ENCODE results near the gene CYP4Z1. TPM values are rescaled to one million over a fixed set of nuclear protein-coding genes. Genes with fewer than 3 reads are reported as not detected.
"Not testable (repeated sequence)": the region's sequence is repeated elsewhere in the genome, so short reads cannot be mapped to it uniquely, and the experiment has no call there.

The CYP4Z1 gene
- total RNA-seq, 2 experiments from 2014 or later, result not detected

GRCh38 chr1:47036764-47037163 lies 30.3 kb upstream of the CYP4Z1 start:
- H3K36me3 ChIP-seq (ENCODE audit: insufficient read depth, low read length), result no peaks in the 10 kb centered on the region
- CTCF ChIA-PET (ENCODE audit: unreplicated experiment), result no interaction called here
- no peaks in the 10 kb centered on the region for H4K20me1 ChIP-seq (ENCODE audit: insufficient read depth, low read length)
- H2AFZ ChIP-seq (ENCODE audit: low read length), result no peak overlapping the region
- H3K4me1 ChIP-seq (ENCODE audit: insufficient read depth, low read length, poor library complexity, severe bottlenecking), result no peaks in the 10 kb centered on the region
- no peaks in the 10 kb centered on the region for H3K9me3 ChIP-seq (ENCODE audit: low read length)
- H3K79me2 ChIP-seq (ENCODE audit: insufficient read depth, low read depth, low read length), result no peaks in the 10 kb centered on the region
- POLR2A ChIA-PET, result interaction anchor here (0.7 to 0.9 kb wide), 2 partner anchors 25 to 1195 kb away, joined by 4 to 6 read pairs; no protein-coding TSS in a partner anchor
- H3K4me3 ChIP-seq (ENCODE audit: low read depth, low read length, poor library complexity, severe bottlenecking), result no peak overlapping the region
- H3K9me2 ChIP-seq (ENCODE audit: insufficient read depth, low read length), result no peaks in the 10 kb centered on the region
- H3K4me2 ChIP-seq (ENCODE audit: low read length), result no peak overlapping the region
- TF ChIP-seq EZH2phosphoT487 (IDR thresholded peaks at IDR 0.05; ENCODE audit: borderline replicate concordance, low read depth, low read length) (no peak), CTCF (conservative IDR thresholded peaks at IDR 0.05; ENCODE audit: low read length) (no peak)
- no peak for DNase-seq (ENCODE audit: low spot score)
- intact Hi-C loops (cut with micrococcal nuclease; ENCODE audit: unreplicated experiment), result no loop called here
- BruUV-seq (replicated peaks), result no TSS peak
- no peak overlapping the region for H3K27ac ChIP-seq (ENCODE audit: low read depth, low read length, poor library complexity, severe bottlenecking)

- no peaks in the 10 kb centered on the region for H3K36me3 ChIP-seq (ENCODE audit: insufficient read depth, low read length)
- no peak overlapping the region for H3K4me3 ChIP-seq (ENCODE audit: low read depth, low read length, poor library complexity, severe bottlenecking)
- H2AFZ ChIP-seq (ENCODE audit: low read length), result no peak overlapping the region
- POLR2A ChIA-PET, result no interaction called here
- H3K79me2 ChIP-seq (ENCODE audit: insufficient read depth, low read depth, low read length), result no peaks in the 10 kb centered on the region
- no peak overlapping the region for H3K4me2 ChIP-seq (ENCODE audit: low read length)
- no TSS peak for BruUV-seq (replicated peaks)
- no peaks in the 10 kb centered on the region for H3K4me1 ChIP-seq (ENCODE audit: insufficient read depth, low read length, poor library complexity, severe bottlenecking)
- H4K20me1 ChIP-seq (ENCODE audit: insufficient read depth, low read length), result no peaks in the 10 kb centered on the region
- TF ChIP-seq CTCF (conservative IDR thresholded peaks at IDR 0.05; ENCODE audit: low read length), result no peak
- no peak for TF ChIP-seq EZH2phosphoT487 (IDR thresholded peaks at IDR 0.05; ENCODE audit: borderline replicate concordance, low read depth, low read length)
- H3K9me3 ChIP-seq (ENCODE audit: low read length), result no peaks in the 10 kb centered on the region
- DNase-seq (ENCODE audit: low spot score), result no peak
- no peak overlapping the region for H3K27ac ChIP-seq (ENCODE audit: low read depth, low read length, poor library complexity, severe bottlenecking)
- CTCF ChIA-PET (ENCODE audit: unreplicated experiment), result no interaction called here
- intact Hi-C loops (cut with micrococcal nuclease; ENCODE audit: unreplicated experiment), result no loop called here
- H3K9me2 ChIP-seq (ENCODE audit: insufficient read depth, low read length), result no peaks in the 10 kb centered on the region
Observed at GRCh38 chr1:47059376-47059775, 7.7 kb upstream of the CYP4Z1 start.

GRCh38 chr1:47069080-47069479 lies 2.0 kb downstream of the CYP4Z1 start:
- H3K4me1 ChIP-seq (ENCODE audit: insufficient read depth, low read length, poor library complexity, severe bottlenecking); H3K27ac ChIP-seq (ENCODE audit: low read depth, low read length, poor library complexity, severe bottlenecking); POLR2A ChIA-PET; H3K36me3 ChIP-seq (ENCODE audit: insufficient read depth, low read length); H3K4me2 ChIP-seq (ENCODE audit: low read length); intact Hi-C loops (cut with micrococcal nuclease; ENCODE audit: unreplicated experiment); H3K9me2 ChIP-seq (ENCODE audit: insufficient read depth, low read length); H3K9me3 ChIP-seq (ENCODE audit: low read length); BruUV-seq (replicated peaks); DNase-seq (ENCODE audit: low spot score); CTCF ChIA-PET (ENCODE audit: unreplicated experiment); H4K20me1 ChIP-seq (ENCODE audit: insufficient read depth, low read length); H3K79me2 ChIP-seq (ENCODE audit: insufficient read depth, low read depth, low read length); H3K4me3 ChIP-seq (ENCODE audit: low read depth, low read length, poor library complexity, severe bottlenecking); H2AFZ ChIP-seq (ENCODE audit: low read length): not testable (repeated sequence)

- DNase-seq (ENCODE audit: low spot score); H3K4me3 ChIP-seq (ENCODE audit: low read depth, low read length, poor library complexity, severe bottlenecking); H3K4me2 ChIP-seq (ENCODE audit: low read length); H3K4me1 ChIP-seq (ENCODE audit: insufficient read depth, low read length, poor library complexity, severe bottlenecking); BruUV-seq (replicated peaks); H3K36me3 ChIP-seq (ENCODE audit: insufficient read depth, low read length); H2AFZ ChIP-seq (ENCODE audit: low read length); CTCF ChIA-PET (ENCODE audit: unreplicated experiment); H3K79me2 ChIP-seq (ENCODE audit: insufficient read depth, low read depth, low read length); H3K27ac ChIP-seq (ENCODE audit: low read depth, low read length, poor library complexity, severe bottlenecking); H3K9me2 ChIP-seq (ENCODE audit: insufficient read depth, low read length); POLR2A ChIA-PET; H4K20me1 ChIP-seq (ENCODE audit: insufficient read depth, low read length); H3K9me3 ChIP-seq (ENCODE audit: low read length); intact Hi-C loops (cut with micrococcal nuclease; ENCODE audit: unreplicated experiment): not testable (repeated sequence)
Observed at GRCh38 chr1:47069509-47069908, 2.5 kb downstream of the CYP4Z1 start.

Data from OCI-LY7 (cell line).